ENCODE measurements around the gene PHLPP1. TPM values are rescaled to one million over a fixed set of nuclear protein-coding genes. Genes with fewer than 3 reads are reported as not detected.
A peak's percentile ranks its signal among the peaks of the same experiment; 100 is the strongest.

The PHLPP1 gene
- total RNA-seq, 1 experiment from 2014 or later = 28.0 TPM

DNA sequence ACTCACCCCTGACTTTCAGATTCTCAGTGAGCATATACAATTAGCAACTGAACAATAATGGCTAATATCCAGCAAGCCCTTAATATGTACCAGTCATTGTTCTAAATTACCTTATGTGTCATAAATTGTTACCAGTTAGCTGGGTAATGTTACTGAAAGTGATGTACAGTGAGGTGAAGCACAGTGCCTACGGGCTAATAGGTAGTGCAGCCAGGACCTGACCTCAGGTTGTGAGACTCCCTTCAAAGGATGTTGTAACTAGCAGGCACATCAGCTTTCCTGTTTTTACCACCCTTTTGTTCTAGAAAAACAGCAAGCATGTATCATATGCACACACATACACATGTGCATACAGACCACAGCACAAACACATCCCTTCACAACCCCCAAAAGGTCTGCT, 258.3 kb downstream of the PHLPP1 start:
- intact Hi-C loops (cut with micrococcal nuclease; ENCODE audit: unreplicated experiment) = no loop called here
- no peak for TF ChIP-seq CTCF (IDR thresholded peaks at IDR 0.05; ENCODE audit: unreplicated experiment)
- no peak overlapping the region for H3K27ac Mint-ChIP-seq (ENCODE audit: unreplicated experiment)
- no TSS peak for BruUV-seq (replicated peaks)
- H3K27me3 Mint-ChIP-seq (ENCODE audit: unreplicated experiment) = no peaks in the 10 kb centered on the region
- peaks cover 30% of the 10 kb centered on the region for H3K4me1 Mint-ChIP-seq (ENCODE audit: low read depth, unreplicated experiment)
- no peak for DNase-seq
- CTCF ChIA-PET = no interaction called here
- no peak overlapping the region for H3K4me3 Mint-ChIP-seq (ENCODE audit: low read depth, unreplicated experiment)
- peaks cover 29% of the 10 kb centered on the region for H3K36me3 Mint-ChIP-seq (ENCODE audit: insufficient read depth, unreplicated experiment)
- H3K9me3 Mint-ChIP-seq (ENCODE audit: low read depth, unreplicated experiment) = no peaks in the 10 kb centered on the region

GRCh38 chr18:62974388-62974787, 259.0 kb downstream of the PHLPP1 start:
- intact Hi-C loops (cut with micrococcal nuclease; ENCODE audit: unreplicated experiment) = no loop called here
- no peak for DNase-seq
- Mint-ChIP-seq H3K27ac (ENCODE audit: unreplicated experiment) (peak overlapping the region; percentile 37), H3K4me3 (ENCODE audit: low read depth, unreplicated experiment) (no peak overlapping the region), H3K27me3 (ENCODE audit: unreplicated experiment) (no peaks in the 10 kb centered on the region), H3K9me3 (ENCODE audit: low read depth, unreplicated experiment) (no peaks in the 10 kb centered on the region), H3K4me1 (ENCODE audit: low read depth, unreplicated experiment) (peaks cover 37% of the 10 kb centered on the region), H3K36me3 (ENCODE audit: insufficient read depth, unreplicated experiment) (peaks cover 32% of the 10 kb centered on the region)
- BruUV-seq (replicated peaks) = no TSS peak
- TF ChIP-seq CTCF (IDR thresholded peaks at IDR 0.05; ENCODE audit: unreplicated experiment) = no peak
- CTCF ChIA-PET = no interaction called here

DNA sequence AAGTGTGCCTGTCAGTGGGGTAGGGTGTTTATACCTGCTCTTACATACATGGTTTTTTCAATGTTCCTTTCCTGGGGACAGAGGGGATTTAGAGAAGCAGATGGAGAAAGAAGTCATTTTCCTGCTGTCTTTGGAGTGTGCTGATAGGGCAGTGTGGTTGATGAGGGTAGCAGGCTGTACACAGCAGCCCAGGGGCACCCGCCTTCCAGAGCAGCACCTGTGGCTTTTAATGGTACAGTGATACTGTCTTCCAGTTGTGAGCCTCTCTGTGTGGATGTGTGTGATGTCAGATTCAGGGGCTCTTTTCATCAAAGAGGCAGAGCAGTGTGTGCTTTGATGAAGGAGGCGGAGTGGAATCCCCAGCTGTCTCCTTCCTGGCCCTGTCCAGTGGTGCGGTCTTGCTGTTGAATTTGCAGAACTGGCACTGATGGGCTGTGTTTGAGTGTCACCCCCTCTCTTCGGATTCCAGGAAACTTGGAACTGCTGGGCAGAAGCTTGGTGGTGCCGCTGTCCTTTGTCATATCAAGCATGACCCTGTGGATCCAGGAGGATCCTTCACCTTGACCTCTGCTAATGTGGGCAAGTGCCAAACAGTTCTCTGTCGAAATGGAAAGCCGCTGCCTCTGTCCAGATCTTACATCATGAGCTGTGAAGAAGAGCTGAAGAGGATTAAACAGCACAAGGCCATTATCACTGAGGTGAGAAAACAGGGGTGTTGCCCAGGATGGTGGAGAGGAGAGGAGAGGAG, 259.8 kb downstream of the PHLPP1 start:
- Mint-ChIP-seq H3K4me3 (ENCODE audit: low read depth, unreplicated experiment) (no peak overlapping the region), H3K27ac (ENCODE audit: unreplicated experiment) (peak overlapping the region; percentile 37), H3K36me3 (ENCODE audit: insufficient read depth, unreplicated experiment) (peaks cover 38% of the 10 kb centered on the region), H3K4me1 (ENCODE audit: low read depth, unreplicated experiment) (peaks cover 44% of the 10 kb centered on the region), H3K27me3 (ENCODE audit: unreplicated experiment) (no peaks in the 10 kb centered on the region), H3K9me3 (ENCODE audit: low read depth, unreplicated experiment) (no peaks in the 10 kb centered on the region)
- no peak for DNase-seq
- no peak for TF ChIP-seq CTCF (IDR thresholded peaks at IDR 0.05; ENCODE audit: unreplicated experiment)
- CTCF ChIA-PET = no interaction called here
- no TSS peak for BruUV-seq (replicated peaks)
- intact Hi-C loops (cut with micrococcal nuclease; ENCODE audit: unreplicated experiment) = loop anchor here (5.0 kb wide), 1 partner anchor 98 kb away; no protein-coding TSS in a partner anchor

DNA sequence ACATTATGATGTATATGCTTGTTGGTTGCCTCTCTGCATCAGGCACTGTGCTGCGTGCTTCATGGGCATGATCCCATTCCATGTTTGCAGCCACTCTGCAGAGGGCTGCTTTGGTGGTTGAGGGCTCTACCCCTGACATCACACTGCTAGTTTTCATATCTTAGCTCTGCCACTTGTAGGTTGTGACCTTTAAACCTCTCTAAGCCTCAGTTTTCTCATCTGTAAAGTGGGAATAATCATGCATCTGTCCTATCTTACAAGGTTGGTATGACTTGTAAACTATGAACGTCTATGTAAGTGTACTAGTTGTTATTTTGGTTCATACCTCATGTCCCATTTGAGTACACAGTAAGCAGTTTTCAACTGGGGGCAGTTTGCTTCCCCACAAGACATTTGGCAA, 260.4 kb downstream of the PHLPP1 start:
- no peaks in the 10 kb centered on the region for H3K9me3 Mint-ChIP-seq (ENCODE audit: low read depth, unreplicated experiment)
- H3K36me3 Mint-ChIP-seq (ENCODE audit: insufficient read depth, unreplicated experiment) = peaks cover 42% of the 10 kb centered on the region

More for the DNA sequence above, 260.4 kb downstream of the PHLPP1 start:
- no peak for TF ChIP-seq CTCF (IDR thresholded peaks at IDR 0.05; ENCODE audit: unreplicated experiment)
- intact Hi-C loops (cut with micrococcal nuclease; ENCODE audit: unreplicated experiment) = loop anchor here (2.0 to 5.0 kb wide), 2 partner anchors 98 to 261 kb away; partner anchors contain the start of gene PHLPP1
- Mint-ChIP-seq H3K27me3 (ENCODE audit: unreplicated experiment) (no peaks in the 10 kb centered on the region), H3K27ac (ENCODE audit: unreplicated experiment) (peak overlapping the region; percentile 37), H3K4me1 (ENCODE audit: low read depth, unreplicated experiment) (peaks cover 45% of the 10 kb centered on the region), H3K4me3 (ENCODE audit: low read depth, unreplicated experiment) (peak overlapping the region; percentile 18)
- no TSS peak for BruUV-seq (replicated peaks)
- DNase-seq = no peak
- CTCF ChIA-PET = no interaction called here

Data from Calu3 (cell line).